GM10266 (cell line): ENCODE data around the gene POU2F2.

Source experiments
- DNase-seq: peaks from one replicate; pipeline ENCODE4 v3.0.0; 2012; ENCODE audit errors: extremely low spot score
- CTCF ChIP-seq: IDR thresholded peaks from 2 replicates; pipeline ENCODE4 v1.5.1; 2012; ENCODE audit warnings: mild to moderate bottlenecking, low read depth; ENCODE audit not compliant: control insufficient read depth, insufficient read depth; ENCODE audit errors: missing control alignments

The POU2F2 gene

DNA sequence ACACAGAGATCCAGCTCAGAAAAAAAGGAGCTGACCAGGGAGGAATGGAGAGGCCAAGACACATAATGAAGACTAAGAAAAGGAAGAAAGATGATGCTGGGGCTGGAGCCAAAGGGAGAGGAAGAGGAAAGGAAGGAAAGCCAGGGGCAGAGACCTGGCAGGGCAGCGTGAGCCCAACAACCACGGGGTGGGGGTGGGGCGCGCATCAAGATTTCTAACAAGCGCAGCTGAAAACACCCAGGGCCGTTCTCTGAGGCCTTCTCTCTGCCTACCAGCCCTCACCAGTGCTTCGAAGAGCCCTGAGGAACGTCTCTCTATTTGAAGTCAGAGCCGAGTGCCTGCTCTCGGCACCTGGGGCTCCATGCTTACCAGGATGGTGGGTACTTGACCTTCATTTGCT lies 23.6 kb upstream of the POU2F2 start:
- no peak for TF ChIP-seq CTCF
- DNase-seq = no peak

DNA sequence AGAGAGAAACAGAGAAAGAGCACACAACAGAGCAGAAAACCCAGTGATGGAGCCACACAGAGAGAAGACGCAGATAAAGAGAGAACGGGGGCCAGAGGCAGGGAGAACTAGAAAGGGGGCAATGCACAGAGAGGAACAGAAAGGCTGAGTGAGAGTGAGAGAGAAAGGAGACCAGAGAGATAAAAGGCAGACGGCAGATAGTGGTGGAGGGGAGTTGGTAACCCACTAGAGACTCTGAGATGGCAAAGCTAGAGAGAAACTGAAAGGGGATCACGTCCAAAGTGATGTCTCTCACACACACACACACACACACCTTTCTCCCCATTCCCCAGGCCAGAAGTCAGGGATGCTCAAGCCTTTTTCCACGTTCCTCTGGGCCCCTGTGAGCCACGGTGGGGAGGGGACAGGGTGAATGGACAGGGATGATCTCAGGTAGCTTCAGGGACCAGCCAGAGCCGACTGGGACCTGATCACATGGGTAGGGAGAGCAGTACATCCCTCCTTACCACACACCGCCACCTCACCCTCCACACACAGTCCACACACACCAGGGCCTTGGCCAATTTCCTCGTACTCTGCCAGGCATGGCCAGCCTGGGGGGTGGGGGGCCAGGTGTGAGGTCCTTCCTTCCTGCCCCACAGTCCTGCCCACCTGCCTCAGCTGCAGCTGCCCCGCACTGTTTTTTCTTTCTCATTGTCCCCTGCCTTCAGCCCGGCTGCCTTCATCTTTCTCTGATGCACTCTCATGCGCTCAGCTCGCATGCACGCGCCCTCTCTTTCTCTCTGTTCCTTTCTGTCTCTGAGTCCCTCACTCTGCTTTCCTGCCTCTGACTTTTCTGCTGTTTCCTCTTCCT lies 22.5 kb upstream of the POU2F2 start:
- TF ChIP-seq CTCF = no peak
- no peak for DNase-seq

DNA sequence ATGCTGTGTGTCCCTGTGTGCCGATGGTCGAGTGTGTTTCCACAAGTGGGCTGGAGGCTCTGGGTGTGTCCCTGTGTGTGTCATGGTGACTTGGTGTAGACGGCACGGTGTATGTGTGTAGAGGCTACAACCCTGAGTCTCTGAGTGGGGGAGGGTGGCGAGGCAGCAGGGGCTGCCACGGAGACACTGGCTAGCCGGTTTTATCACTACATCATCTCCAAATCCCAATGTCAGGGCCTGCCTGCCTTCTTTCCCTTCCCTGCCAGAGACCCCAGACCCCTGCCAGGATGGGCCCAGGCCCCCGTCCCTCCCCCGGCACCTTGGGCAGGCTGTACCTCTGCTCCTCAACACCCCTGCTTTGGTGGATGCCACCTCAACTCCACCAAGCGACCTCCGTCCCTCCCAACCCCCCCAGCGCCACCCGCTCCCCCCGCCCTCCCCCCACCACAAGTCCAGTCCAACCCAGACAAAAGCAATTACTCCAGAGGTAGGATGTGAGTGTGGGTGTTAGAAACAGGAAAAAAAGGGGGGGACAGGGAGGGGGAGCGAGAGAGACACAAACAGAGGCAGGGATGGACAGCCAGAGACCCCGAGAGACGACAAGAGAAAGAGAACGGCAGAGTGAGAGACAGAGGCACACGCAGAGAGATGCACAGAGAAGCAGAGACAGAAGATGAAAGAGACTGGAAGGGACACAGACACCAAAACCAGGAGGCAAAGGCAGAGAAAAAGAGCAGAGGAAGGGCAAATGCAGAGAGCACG lies 21.6 kb upstream of the POU2F2 start:
- DNase-seq = no peak

GRCh38 chr19:42152910-42153671 lies 20.8 kb upstream of the POU2F2 start:
- DNase-seq = no peak
- no peak for TF ChIP-seq CTCF

More for the DNA sequence above, 21.6 kb upstream of the POU2F2 start:
- no peak for TF ChIP-seq CTCF

DNA sequence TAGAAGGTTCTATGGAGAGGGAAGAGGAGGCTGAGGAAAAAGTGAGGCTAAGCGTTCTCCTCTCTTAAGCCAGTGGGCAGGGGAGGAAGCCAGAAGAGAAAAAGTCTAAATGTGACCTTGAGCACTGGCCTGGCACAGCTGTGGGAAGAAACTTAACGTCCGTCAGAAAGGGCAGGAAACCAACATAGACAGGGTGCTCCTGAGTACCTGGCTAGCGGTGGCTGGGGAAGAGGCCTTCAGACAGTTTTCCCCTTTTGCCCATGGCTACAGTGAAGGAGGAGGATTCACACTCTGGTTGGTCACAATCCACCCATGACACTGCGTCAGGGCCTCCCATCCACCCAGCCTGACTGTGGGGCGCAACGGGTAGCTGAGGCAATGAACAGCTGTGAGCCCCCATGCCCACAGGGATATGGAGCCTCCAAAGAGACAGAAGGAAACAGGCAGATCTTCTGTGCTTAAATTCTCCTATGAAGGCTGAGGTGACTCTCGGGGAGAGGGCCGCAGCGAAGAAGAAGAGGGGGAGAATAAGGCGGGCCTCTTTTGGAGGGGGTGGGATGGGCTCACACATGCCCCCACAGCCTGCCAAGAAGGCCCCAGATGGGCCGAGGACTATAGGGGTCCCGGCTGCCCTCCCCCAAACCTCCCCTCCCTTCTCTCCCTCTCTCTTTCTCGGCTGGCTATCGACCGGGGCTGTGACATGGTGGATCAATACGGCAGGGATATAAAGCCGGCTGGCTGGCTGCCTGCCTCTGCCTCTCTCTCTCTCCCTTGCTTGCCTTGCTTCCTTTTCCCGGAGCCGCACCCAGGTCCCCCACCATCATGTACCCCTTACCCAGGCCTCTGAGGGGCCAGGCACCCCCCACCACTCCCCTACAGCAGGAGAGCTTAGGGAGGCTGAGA lies 19.8 kb upstream of the POU2F2 start:
- no peak for TF ChIP-seq CTCF
- no peak for DNase-seq

- no peak for DNase-seq
- TF ChIP-seq CTCF = no peak
These were observed 18.7 kb upstream of the POU2F2 start for GRCh38 chr19:42150911-42151361.
